HCT116 (cell line): ENCODE measurements around the gene LRRK1. TPM values are rescaled to one million over a fixed set of nuclear protein-coding genes. Genes with fewer than 3 reads are reported as not detected.
A peak's percentile ranks its signal among the peaks of the same experiment; 100 is the strongest.

Experiments
- ATAC-seq: fragments of 200-7000 bp; cut with Tn5 transposase; 2 replicates; pipeline ENCODE4 v1.9.1; 2020; ENCODE audit warnings: mild to moderate bottlenecking, moderate library complexity
- BruUV-seq: library from RNA; stranded (reverse); fragments of 400-500 nt; replicated peaks from 2 replicates; lab custom pipeline; 2021; lab: Mats Ljungman, UMichigan
- CTCF ChIA-PET: fragments of 300-600 bp; sonication (Branson Sonifier 250); formaldehyde crosslinking; loops from one replicate; lab custom pipeline; 2021; ENCODE audit warnings: antibody characterized with exemption; lab: Charles Lee
- POLR2A ChIA-PET: fragments of 300-600, 350-600 bp; sonication (Branson Sonifier 250); formaldehyde crosslinking; loops from one replicate; lab custom pipeline; 2021; ENCODE audit warnings: antibody characterized with exemption; lab: Charles Lee
- RAD21 ChIA-PET, 2 experiments: fragments of 300-600 bp; sonication (Branson Sonifier 250); formaldehyde crosslinking; loops; one replicate each; lab custom pipeline; 2023; ENCODE audit warnings: low total read pairs in 2 of 2; ENCODE audit not compliant: uncharacterized antibody in 2 of 2, unreplicated experiment in 2 of 2, low non-redundant PET in 1 of 2; lab: Charles Lee
- DNase-seq: peaks from one replicate; pipeline ENCODE4 v3.0.0-alpha.2; 2010; ENCODE audit warnings: low read depth, low spot score
- H2AFZ ChIP-seq: fragments of 200-600 bp; shearing (Covaris generic), sonication (generic); 2 replicates; pipeline ENCODE4 v1.6.1; 2017; ENCODE audit warnings: low read depth, mixed run types, mixed read lengths, antibody characterized with exemption, low read length; ENCODE audit not compliant: poor library complexity, severe bottlenecking
- H3K27ac ChIP-seq: 2 replicates; pipeline ENCODE4 v1.5.1; 2012; ENCODE audit warnings: low read depth, low read length
- H3K27me3 ChIP-seq: fragments of 200-600 bp; sonication (generic); 2 replicates; pipeline ENCODE4 v1.6.1; 2016; ENCODE audit warnings: mixed run types, low read length, mixed read lengths; ENCODE audit not compliant: insufficient read depth
- H3K36me3 ChIP-seq, 2 experiments: fragments of 200-500 bp in 1 of 2; fragments of 200-600 bp in 1 of 2; sonication (Bioruptor generic) in 1 of 2; sonication (generic) in 1 of 2; 2 replicates each; pipeline versions ENCODE4 v1.5.1 to v1.6.1; 2014 to 2016; ENCODE audit warnings: low read length in 2 of 2, inconsistent platforms in 1 of 2, mixed read lengths in 1 of 2, mixed run types in 1 of 2; ENCODE audit not compliant: insufficient read depth in 2 of 2, control insufficient read depth in 1 of 2
- H3K4me1 ChIP-seq, 2 experiments: fragments of 200-600 bp in 1 of 2; sonication (generic) in 1 of 2; 2 replicates each; pipeline versions ENCODE4 v1.5.1 to v1.6.1; 2012 to 2017; ENCODE audit warnings: low read length in 2 of 2, inconsistent platforms in 1 of 2, mild to moderate bottlenecking in 1 of 2, mixed read lengths in 1 of 2, mixed run types in 1 of 2, moderate library complexity in 1 of 2; ENCODE audit not compliant: insufficient read depth in 2 of 2, control insufficient read depth in 1 of 2
- H3K4me2 ChIP-seq: fragments of 200-600 bp; sonication (generic); 2 replicates; pipeline ENCODE4 v1.6.1; 2017; ENCODE audit warnings: mixed run types, low read length, mixed read lengths
- H3K4me3 ChIP-seq, 2 experiments: fragments of 200-600 bp in 1 of 2; sonication (generic) in 1 of 2; replicated peaks in 1 of 2; 2 replicates each; pipeline ENCODE4 v1.5.1; 2011 to 2016; ENCODE audit warnings: low read length in 2 of 2, control low read depth in 1 of 2, low read depth in 1 of 2, mild to moderate bottlenecking in 1 of 2, mixed read lengths in 1 of 2, mixed run types in 1 of 2
- H3K79me2 ChIP-seq: fragments of 200-600 bp; sonication (generic); 2 replicates; pipeline ENCODE4 v1.6.1; 2017; ENCODE audit warnings: mild to moderate bottlenecking, mixed run types, low read length, moderate library complexity, mixed read lengths; ENCODE audit not compliant: insufficient read depth
- H3K9ac ChIP-seq: fragments of 200-600 bp; sonication (generic); 2 replicates; pipeline ENCODE4 v1.6.1; 2016; ENCODE audit warnings: low read length, mixed read lengths
- H3K9me2 ChIP-seq: fragments of 200-600 bp; sonication (generic), shearing (Covaris generic); 2 replicates; pipeline ENCODE4 v1.6.1; 2017; ENCODE audit warnings: mixed run types, mild to moderate bottlenecking, moderate library complexity; ENCODE audit not compliant: insufficient read depth
- H3K9me3 ChIP-seq, 2 experiments: fragments of 200-500 bp in 1 of 2; fragments of 200-600 bp in 1 of 2; sonication (Bioruptor generic) in 1 of 2; sonication (generic) in 1 of 2; 2 replicates each; pipeline ENCODE4 v1.6.1; 2014 to 2017; ENCODE audit warnings: low read length in 2 of 2, mixed read lengths in 2 of 2, inconsistent platforms in 1 of 2, low read depth in 1 of 2, mild to moderate bottlenecking in 1 of 2, mixed run types in 1 of 2, moderate library complexity in 1 of 2; ENCODE audit not compliant: control insufficient read depth in 1 of 2, insufficient read depth in 1 of 2
- H4K20me1 ChIP-seq: fragments of 200-600 bp; sonication (generic), shearing (Covaris generic); 2 replicates; pipeline ENCODE4 v1.6.1; 2017; ENCODE audit warnings: mixed run types, mild to moderate bottlenecking, moderate library complexity; ENCODE audit not compliant: insufficient read depth
- POLR2A ChIP-seq: IDR thresholded peaks from 2 replicates; pipeline ENCODE4 v1.7.0; 2011; ENCODE audit warnings: borderline replicate concordance; ENCODE audit not compliant: insufficient read depth, insufficient read length; ENCODE audit errors: extremely low read depth
- SP1 ChIP-seq: IDR thresholded peaks from 2 replicates; pipeline ENCODE4 v1.6.1; 2012; ENCODE audit warnings: low read depth
- intact Hi-C: fragments of 100-400 bp; cut with micrococcal nuclease; formaldehyde crosslinking; loops from 2 replicates; pipeline ENCODE4 v1.10.0; 2022
- total RNA-seq: library from RNA; stranded (reverse); gene quantifications from one replicate; pipeline ENCODE4 v1.2.1, GENCODE V29; 2021; ENCODE audit not compliant: unreplicated experiment
- TF ChIP-seq, protein P1 (sequence below), 3 experiments: fragments of 200-600 bp in 1 of 3; sonication (generic) in 1 of 3; IDR thresholded peaks in 2 of 3; conservative IDR thresholded peaks in 1 of 3; 2 replicates each; pipeline ENCODE4 v1.5.1; 2012 to 2017; ENCODE audit warnings: low read depth in 2 of 3, low read length in 2 of 3, antibody characterized with exemption in 1 of 3, borderline replicate concordance in 1 of 3, control low read depth in 1 of 3, mild to moderate bottlenecking in 1 of 3, mixed read lengths in 1 of 3, mixed run types in 1 of 3, moderate library complexity in 1 of 3; ENCODE audit not compliant: insufficient read depth in 1 of 3

The LRRK1 gene
- total RNA-seq, 1 experiment from 2014 or later, result 21.6 TPM

DNA sequence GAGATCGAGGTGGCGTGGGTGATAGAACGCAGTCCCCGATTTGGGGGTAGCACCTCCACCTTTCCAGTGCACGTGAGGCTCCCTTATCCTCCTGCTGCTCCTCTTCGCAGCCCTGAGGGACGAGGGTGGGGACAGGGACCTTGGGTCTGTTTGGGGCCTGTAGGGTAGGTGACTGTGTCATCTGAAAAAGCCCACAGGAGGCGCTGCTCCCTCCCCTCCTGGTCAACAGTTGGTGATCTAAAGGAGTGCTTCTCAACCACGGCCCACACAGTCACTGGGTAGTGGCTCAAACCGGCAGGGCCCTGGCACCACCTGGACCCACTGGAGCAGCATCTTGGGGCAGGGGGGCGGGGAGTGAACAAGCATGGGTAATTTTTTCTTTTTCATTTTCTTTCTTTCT, 7.1 kb downstream of the LRRK1 start:
- no peak overlapping the region for H3K4me2 ChIP-seq
- BruUV-seq, result no TSS peak

DNA sequence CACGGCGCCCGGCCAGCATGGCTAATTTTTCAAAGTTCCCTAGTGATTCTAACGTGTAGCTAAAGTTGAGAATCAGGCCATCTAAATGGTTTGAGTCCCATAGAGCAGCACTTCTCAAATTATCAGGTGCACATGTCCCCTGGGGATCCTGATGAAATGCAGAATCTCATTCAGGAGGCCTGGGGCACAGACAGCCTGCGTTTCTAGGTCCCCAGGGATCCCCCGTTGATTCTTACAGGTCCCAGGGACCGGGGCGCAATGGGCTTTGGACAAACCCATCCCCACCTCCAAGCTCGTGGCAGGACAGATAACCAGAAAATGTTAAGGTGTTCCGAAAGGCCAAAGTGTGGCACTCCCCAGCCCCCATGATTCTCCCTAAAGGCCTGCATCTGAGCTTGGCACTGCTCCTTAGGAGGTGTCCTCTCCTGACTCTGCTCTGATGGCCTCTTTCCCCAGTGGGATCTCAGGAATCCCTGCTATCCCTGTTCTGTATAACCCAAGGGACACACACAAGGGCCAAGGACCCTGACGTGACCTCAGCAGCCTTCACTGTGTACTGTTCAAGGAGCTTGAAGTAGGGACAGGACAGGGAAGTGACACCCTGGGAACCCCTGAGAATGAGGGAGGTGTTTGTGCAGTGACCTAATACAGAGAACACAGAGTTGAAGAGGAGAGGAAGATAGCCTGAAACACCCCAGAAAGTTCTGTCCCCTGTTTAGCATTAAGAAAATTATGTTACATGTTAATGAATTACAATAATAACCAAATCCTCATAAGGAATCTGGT, 8.0 kb downstream of the LRRK1 start:
- Histone ChIP-seq H3K4me2 (no peak overlapping the region), H4K20me1 (no peaks in the 10 kb centered on the region), H3K9me2 (no peaks in the 10 kb centered on the region), H2AFZ (no peak overlapping the region), H3K27me3 (no peaks in the 10 kb centered on the region), H3K4me1 (peaks cover 6 to 7% of the 10 kb centered on the region in 2 experiments; a peak in 2 of 4 replicates)
- ChIA-PET CTCF (interaction anchor here (2.6 kb wide), 1 partner anchor 9 kb away, joined by 9 read pairs; no protein-coding TSS in a partner anchor), RAD21 (no interaction called here)
- no TSS peak for BruUV-seq
- intact Hi-C loops, result no loop called here
- DNase-seq, result no peak
- no peak for TF ChIP-seq SP1
- TF ChIP-seq, all 23 proteins: peak for 0
- Histone ChIP-seq H3K4me3 (no peak overlapping the region), H3K9ac (no peak overlapping the region), H3K9me3 (no peaks in the 10 kb centered on the region), H3K27ac (no peak overlapping the region), H3K79me2 (no peaks in the 10 kb centered on the region), H3K36me3 (peaks cover 0 to 20% of the 10 kb centered on the region in 2 experiments; a peak in 2 of 4 replicates)
- POLR2A ChIA-PET, result no interaction called here
- no peak for ATAC-seq

More for the DNA sequence above, 7.1 kb downstream of the LRRK1 start:
- Histone ChIP-seq H3K4me1 (peaks cover 6 to 7% of the 10 kb centered on the region in 2 experiments; a peak in 2 of 4 replicates), H3K79me2 (no peaks in the 10 kb centered on the region; the same call in 1 of the 2 replicates)
- no peak for TF ChIP-seq POLR2A
- TF ChIP-seq, protein P1, sequence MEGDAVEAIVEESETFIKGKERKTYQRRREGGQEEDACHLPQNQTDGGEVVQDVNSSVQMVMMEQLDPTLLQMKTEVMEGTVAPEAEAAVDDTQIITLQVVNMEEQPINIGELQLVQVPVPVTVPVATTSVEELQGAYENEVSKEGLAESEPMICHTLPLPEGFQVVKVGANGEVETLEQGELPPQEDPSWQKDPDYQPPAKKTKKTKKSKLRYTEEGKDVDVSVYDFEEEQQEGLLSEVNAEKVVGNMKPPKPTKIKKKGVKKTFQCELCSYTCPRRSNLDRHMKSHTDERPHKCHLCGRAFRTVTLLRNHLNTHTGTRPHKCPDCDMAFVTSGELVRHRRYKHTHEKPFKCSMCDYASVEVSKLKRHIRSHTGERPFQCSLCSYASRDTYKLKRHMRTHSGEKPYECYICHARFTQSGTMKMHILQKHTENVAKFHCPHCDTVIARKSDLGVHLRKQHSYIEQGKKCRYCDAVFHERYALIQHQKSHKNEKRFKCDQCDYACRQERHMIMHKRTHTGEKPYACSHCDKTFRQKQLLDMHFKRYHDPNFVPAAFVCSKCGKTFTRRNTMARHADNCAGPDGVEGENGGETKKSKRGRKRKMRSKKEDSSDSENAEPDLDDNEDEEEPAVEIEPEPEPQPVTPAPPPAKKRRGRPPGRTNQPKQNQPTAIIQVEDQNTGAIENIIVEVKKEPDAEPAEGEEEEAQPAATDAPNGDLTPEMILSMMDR (IDR thresholded peaks at IDR 0.05 in 2 of 3, conservative IDR thresholded peaks at IDR 0.05 in 1 of 3; ENCODE audit: borderline replicate concordance in 1 of 3, insufficient read depth in 1 of 3, low read depth in 2 of 3, low read length in 2 of 3), result peak in 1 of 3 experiments; percentile 31; a peak in 3 of 6 replicates
- TF ChIP-seq, all 23 proteins: peak for 1
- ChIA-PET CTCF (no interaction called here), RAD21 (no interaction called here), POLR2A (no interaction called here)
- Histone ChIP-seq H2AFZ (no peak overlapping the region), H3K9ac (no peak overlapping the region), H3K9me3 (no peaks in the 10 kb centered on the region), H3K9me2 (no peaks in the 10 kb centered on the region), H3K27me3 (no peaks in the 10 kb centered on the region), H3K27ac (no peak overlapping the region), H4K20me1 (no peaks in the 10 kb centered on the region), H3K4me3 (no peak overlapping the region), H3K36me3 (peaks cover 0 to 20% of the 10 kb centered on the region in 2 experiments; a peak in 2 of 4 replicates)
- intact Hi-C loops, result no loop called here
- peak; percentile 77 for ATAC-seq
- no peak for DNase-seq
